ENCODE data around the gene CD74.
A peak's percentile ranks its signal among the peaks of the same experiment; 100 is the strongest.

DNA sequence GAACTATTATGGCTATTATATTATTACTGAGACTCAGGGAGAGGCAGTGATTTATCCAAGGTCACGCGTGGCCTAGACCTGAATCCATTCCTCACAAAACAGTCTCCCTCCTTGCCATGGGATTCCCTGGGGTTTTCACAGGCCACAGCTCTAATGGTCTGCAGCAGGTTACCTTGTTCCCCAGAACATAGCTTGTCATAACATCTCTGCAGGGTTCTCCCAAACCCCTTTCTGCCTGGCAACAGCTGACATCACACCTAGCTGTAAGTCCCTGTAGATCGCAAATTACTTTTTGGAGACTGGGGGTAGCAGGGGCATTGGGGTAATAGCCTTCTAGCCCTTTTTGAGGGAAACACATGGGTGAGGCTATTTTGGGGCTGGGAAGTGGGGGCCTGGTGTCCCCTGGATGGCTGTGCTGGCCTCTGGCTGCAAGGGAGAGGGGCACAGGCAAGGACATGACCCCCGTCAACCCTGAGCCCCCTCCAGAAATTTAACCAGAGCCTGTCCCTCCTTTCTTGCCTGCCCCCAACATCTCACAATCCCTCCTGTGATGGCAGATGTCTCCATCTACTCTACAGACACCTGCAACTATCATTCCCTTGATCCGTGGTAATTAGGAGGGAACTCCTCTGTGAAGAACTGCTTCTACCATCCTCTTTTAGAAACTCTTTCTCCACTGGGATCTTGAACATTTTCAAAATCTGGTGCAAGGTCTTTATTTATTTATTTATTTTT is 1.3 kb downstream of the CD74 start:
- TF ChIP-seq, protein P1, sequence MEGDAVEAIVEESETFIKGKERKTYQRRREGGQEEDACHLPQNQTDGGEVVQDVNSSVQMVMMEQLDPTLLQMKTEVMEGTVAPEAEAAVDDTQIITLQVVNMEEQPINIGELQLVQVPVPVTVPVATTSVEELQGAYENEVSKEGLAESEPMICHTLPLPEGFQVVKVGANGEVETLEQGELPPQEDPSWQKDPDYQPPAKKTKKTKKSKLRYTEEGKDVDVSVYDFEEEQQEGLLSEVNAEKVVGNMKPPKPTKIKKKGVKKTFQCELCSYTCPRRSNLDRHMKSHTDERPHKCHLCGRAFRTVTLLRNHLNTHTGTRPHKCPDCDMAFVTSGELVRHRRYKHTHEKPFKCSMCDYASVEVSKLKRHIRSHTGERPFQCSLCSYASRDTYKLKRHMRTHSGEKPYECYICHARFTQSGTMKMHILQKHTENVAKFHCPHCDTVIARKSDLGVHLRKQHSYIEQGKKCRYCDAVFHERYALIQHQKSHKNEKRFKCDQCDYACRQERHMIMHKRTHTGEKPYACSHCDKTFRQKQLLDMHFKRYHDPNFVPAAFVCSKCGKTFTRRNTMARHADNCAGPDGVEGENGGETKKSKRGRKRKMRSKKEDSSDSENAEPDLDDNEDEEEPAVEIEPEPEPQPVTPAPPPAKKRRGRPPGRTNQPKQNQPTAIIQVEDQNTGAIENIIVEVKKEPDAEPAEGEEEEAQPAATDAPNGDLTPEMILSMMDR (IDR thresholded peaks at IDR 0.05), result no peak
- peak in 1 of 4 donors; percentile 32 for TF ChIP-seq POLR2A (IDR thresholded peaks at IDR 0.05)

Measured in esophagus squamous epithelium (tissue), 4 donors.